ENCODE results near the gene DIO1. TPM values are rescaled to one million over a fixed set of nuclear protein-coding genes. Genes with fewer than 3 reads are reported as not detected.
A peak's percentile ranks its signal among the peaks of the same experiment; 100 is the strongest.

The DIO1 gene
- polyA plus RNA-seq, 3 donors: 0.22 to 0.73 TPM; not detected in 1

- Mint-ChIP-seq H3K27ac (peak overlapping the region in 1 of 7 donors; percentile 32), H3K36me3 (peaks cover 0 to under 1% of the 10 kb centered on the region in 2 donors), H3K4me3 (no peak overlapping the region), H3K27me3 (ENCODE audit: low read depth in 3 of 3) (peaks cover 0 to under 1% (median 0%) of the 10 kb centered on the region in 3 donors), H3K9me3 (no peaks in the 10 kb centered on the region), H3K4me1 (peaks cover 4% of the 10 kb centered on the region)
- TF ChIP-seq CTCF (IDR thresholded peaks at IDR 0.05): no peak
- WGBS (ENCODE audit: insufficient coverage): 96% methylated on average over 3 of the region's 3 CpGs
- DNase-seq: no peak
- no peak overlapping the region for H3K4me3 ChIP-seq (replicated peaks in 1 of 3; ENCODE audit: low read depth in 2 of 3, low read length in 3 of 3)
- no peaks in the 10 kb centered on the region for H3K36me3 ChIP-seq (replicated peaks in 1 of 2; ENCODE audit: control insufficient read depth in 1 of 2, insufficient read depth in 2 of 2, low read length in 2 of 2)
- no peaks in the 10 kb centered on the region for H3K9me3 ChIP-seq (replicated peaks in 1 of 2; ENCODE audit: control insufficient read depth in 1 of 2, insufficient read depth in 1 of 2, low read length in 2 of 2)
- H2AFZ ChIP-seq (ENCODE audit: insufficient read depth, low read depth, low read length, poor library complexity, severe bottlenecking): no peak overlapping the region
- no peak overlapping the region for H3K9ac ChIP-seq (ENCODE audit: insufficient read depth, low read length, poor library complexity, severe bottlenecking)
- no peaks in the 10 kb centered on the region for H3K4me1 ChIP-seq (ENCODE audit: control insufficient read depth in 1 of 2, insufficient read depth in 2 of 2, low read length in 2 of 2)
- H3K4me2 ChIP-seq (replicated peaks; ENCODE audit: extremely low read depth, low read length, poor library complexity, severe bottlenecking): no peak overlapping the region
- H4K20me1 ChIP-seq (ENCODE audit: insufficient read depth, low read length): no peaks in the 10 kb centered on the region
- intact Hi-C loops (cut with micrococcal nuclease): loop anchor here in 1 of 2 donors (10.0 kb wide), 1 partner anchor 155 kb away; the partner anchor contains the start of genes TCEANC2 and TMEM59
- no peaks in the 10 kb centered on the region for H3K79me2 ChIP-seq (ENCODE audit: insufficient read depth, low read length)
- no peak overlapping the region for H3K27ac ChIP-seq (ENCODE audit: low read depth in 1 of 2, low read length in 2 of 2)
- no peaks in the 10 kb centered on the region for H3K27me3 ChIP-seq (ENCODE audit: control insufficient read depth in 2 of 2, insufficient read depth in 2 of 2, low read length in 2 of 2)
Observed at GRCh38 chr1:53899708-53900107, 5.7 kb downstream of the DIO1 start.

DNA sequence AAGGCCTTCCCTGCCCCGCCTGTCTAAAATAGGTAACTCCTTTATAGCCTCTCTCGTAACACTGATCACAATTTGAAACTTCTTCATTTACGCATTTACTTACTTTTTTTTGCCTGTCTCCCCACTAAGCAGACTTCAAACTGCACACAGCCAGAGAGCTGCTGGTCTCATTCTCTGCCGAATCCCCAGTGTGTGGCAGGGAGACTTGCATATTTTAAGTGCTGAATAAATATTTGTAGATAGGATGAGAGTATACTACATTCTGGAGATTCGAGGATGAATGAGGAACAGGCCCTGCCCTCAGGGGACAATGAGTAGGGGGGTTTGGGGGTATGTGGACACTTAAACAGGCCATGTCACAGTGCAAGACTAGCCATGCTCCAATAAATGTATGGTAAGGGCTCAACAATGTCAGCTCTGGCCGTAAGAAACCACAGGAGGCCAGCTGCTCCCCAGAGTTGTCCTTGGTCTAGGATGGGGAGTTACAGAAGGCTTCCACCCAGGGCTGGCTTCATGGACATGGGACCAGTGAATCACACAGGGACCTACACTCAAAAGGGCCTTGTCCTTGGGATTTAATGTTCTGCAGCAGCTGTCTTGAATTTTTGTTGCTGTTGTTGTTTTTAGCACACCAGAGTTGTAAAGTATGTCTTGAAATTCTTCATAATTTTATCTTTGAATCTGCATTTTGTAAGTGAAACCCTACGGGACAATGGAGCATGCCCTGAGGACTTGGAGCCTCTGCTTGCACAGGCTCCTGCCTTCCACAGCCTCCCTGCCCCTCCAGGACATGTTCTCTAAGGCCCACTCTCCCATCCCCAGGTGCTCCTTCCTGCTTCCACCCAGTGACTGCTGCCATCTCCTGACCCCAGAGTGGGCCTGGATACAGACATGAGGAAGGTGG, 8.5 kb downstream of the DIO1 start:
- H4K20me1 ChIP-seq (ENCODE audit: insufficient read depth, low read length): no peaks in the 10 kb centered on the region
- no peaks in the 10 kb centered on the region for H3K27me3 ChIP-seq (ENCODE audit: control insufficient read depth in 2 of 2, insufficient read depth in 2 of 2, low read length in 2 of 2)
- H3K79me2 ChIP-seq (ENCODE audit: insufficient read depth, low read length): no peaks in the 10 kb centered on the region
- TF ChIP-seq CTCF (IDR thresholded peaks at IDR 0.05): no peak
- H3K9me3 Mint-ChIP-seq: no peaks in the 10 kb centered on the region
- no peak overlapping the region for H3K9ac ChIP-seq (ENCODE audit: insufficient read depth, low read length, poor library complexity, severe bottlenecking)
- H3K4me3 ChIP-seq (replicated peaks in 1 of 3; ENCODE audit: low read depth in 2 of 3, low read length in 3 of 3): no peak overlapping the region
- H3K27me3 Mint-ChIP-seq (ENCODE audit: low read depth in 3 of 3): no peaks in the 10 kb centered on the region
- H3K4me1 Mint-ChIP-seq: peaks cover 1% of the 10 kb centered on the region
- intact Hi-C loops (cut with micrococcal nuclease): no loop called here
- no peaks in the 10 kb centered on the region for H3K4me1 ChIP-seq (ENCODE audit: control insufficient read depth in 1 of 2, insufficient read depth in 2 of 2, low read length in 2 of 2)
- H3K36me3 Mint-ChIP-seq: peaks cover 2 to 4% of the 10 kb centered on the region in 2 donors
- peaks cover 0 to 6% of the 10 kb centered on the region in 2 donors for H3K36me3 ChIP-seq (replicated peaks in 1 of 2; ENCODE audit: control insufficient read depth in 1 of 2, insufficient read depth in 2 of 2, low read length in 2 of 2)
- H3K4me2 ChIP-seq (replicated peaks; ENCODE audit: extremely low read depth, low read length, poor library complexity, severe bottlenecking): no peak overlapping the region
- H3K9me3 ChIP-seq (replicated peaks in 1 of 2; ENCODE audit: control insufficient read depth in 1 of 2, insufficient read depth in 1 of 2, low read length in 2 of 2): no peaks in the 10 kb centered on the region
- WGBS (ENCODE audit: insufficient coverage): 92% methylated on average over 4 of the region's 7 CpGs
- H3K4me3 Mint-ChIP-seq: no peak overlapping the region
- H2AFZ ChIP-seq (ENCODE audit: insufficient read depth, low read depth, low read length, poor library complexity, severe bottlenecking): no peak overlapping the region
- no peak for DNase-seq
- no peak overlapping the region for H3K27ac ChIP-seq (ENCODE audit: low read depth in 1 of 2, low read length in 2 of 2)
- peak overlapping the region in 1 of 7 donors; percentile 65 for H3K27ac Mint-ChIP-seq

All from CD14-positive monocyte (primary cell).